ENCODE results near the gene VIL1. TPM values are rescaled to one million over a fixed set of nuclear protein-coding genes. Genes with fewer than 3 reads are reported as not detected.

VIL1 gene
- total and polyA plus RNA-seq, 2 of the 13 experiments (the other 11 are each of a cell fraction or from before 2014, with no cell fraction given), result 287 to 301 TPM

- TF ChIP-seq CTCF (CRISPR knock-in tag; IDR thresholded peaks at IDR 0.05) (peak; percentile 13; the same call in 1 of the 2 replicates), ZNF639 (CRISPR knock-in tag; conservative IDR thresholded peaks at IDR 0.05) (peak; percentile 25; the same call in 1 of the 2 replicates), ZBTB46 (CRISPR knock-in tag; IDR thresholded peaks at IDR 0.05; ENCODE audit: borderline replicate concordance) (no peak), ZNF687 (CRISPR knock-in tag; IDR thresholded peaks at IDR 0.05) (peak; percentile 39), HNF4A (CRISPR knock-in tag; IDR thresholded peaks at IDR 0.05) (no peak), NR1H2 (CRISPR knock-in tag; IDR thresholded peaks at IDR 0.05; ENCODE audit: borderline replicate concordance, low read depth) (0 out of 2 replicates have a peak, but pooled peaks have one; percentile 3), NFE2 (CRISPR knock-in tag; IDR thresholded peaks at IDR 0.05) (no peak), JUND (CRISPR knock-in tag; IDR thresholded peaks at IDR 0.05) (peak; percentile 5; the same call in 1 of the 2 replicates), TRIM24 (CRISPR knock-in tag; IDR thresholded peaks at IDR 0.05) (no peak), IKZF4 (CRISPR knock-in tag; IDR thresholded peaks at IDR 0.05; ENCODE audit: borderline replicate concordance, low read depth, not compliant biosample characterization) (no peak), NFKBIZ (CRISPR knock-in tag; IDR thresholded peaks at IDR 0.05) (0 out of 2 replicates have a peak, but pooled peaks have one; percentile 31), SATB2 (CRISPR knock-in tag; IDR thresholded peaks at IDR 0.05) (0 out of 2 replicates have a peak, but pooled peaks have one; percentile 3), NR2F6 (IDR thresholded peaks at IDR 0.05) (no peak), NR2F6 (CRISPR knock-in tag; IDR thresholded peaks at IDR 0.05) (peak; percentile 69), HIC2 (CRISPR knock-in tag; IDR thresholded peaks at IDR 0.05; ENCODE audit: low read depth) (peak; percentile 72; the same call in 1 of the 2 replicates), MAZ (IDR thresholded peaks at IDR 0.05; ENCODE audit: borderline replicate concordance, low read depth, low read length) (0 out of 2 replicates have a peak, but pooled peaks have one; percentile 23), MAZ (CRISPR knock-in tag; IDR thresholded peaks at IDR 0.05; ENCODE audit: low read depth) (no peak), U2AF1 (optimal IDR thresholded peaks at IDR 0.05; ENCODE audit: low read depth, low read length) (no peak)
Observed at GRCh38 chr2:218396688-218397462, 22.0 kb upstream of the VIL1 start (continued).

Data from HepG2 (cell line).